Esophagus squamous epithelium (tissue), 4 donors: Measurements from ENCODE around the gene CCDC74A.
"Not testable (repeated sequence)": the region's sequence is repeated elsewhere in the genome, so short reads cannot be mapped to it uniquely, and the experiment has no call there.

ENCODE experiments used
- POLR2A ChIP-seq, 4 donors: fragments of 450-650 bp; IDR thresholded peaks; one replicate each; pipeline ENCODE4 v1.6.1; 2017; ENCODE audit warnings: antibody characterized with exemption in 4 of 4, mild to moderate bottlenecking in 4 of 4, moderate library complexity in 3 of 4
- TF ChIP-seq, protein P1 (sequence below), 6 experiments: fragments of 450-650 bp in 4 of 6; fragments of 200-600 bp in 2 of 6; sonication (generic) in 2 of 6; IDR thresholded peaks; one replicate each; pipeline ENCODE4 v1.5.1; 2016 to 2019; ENCODE audit warnings: antibody characterized with exemption in 6 of 6, mild to moderate bottlenecking in 4 of 6, moderate library complexity in 4 of 6

- TF ChIP-seq, protein P1, sequence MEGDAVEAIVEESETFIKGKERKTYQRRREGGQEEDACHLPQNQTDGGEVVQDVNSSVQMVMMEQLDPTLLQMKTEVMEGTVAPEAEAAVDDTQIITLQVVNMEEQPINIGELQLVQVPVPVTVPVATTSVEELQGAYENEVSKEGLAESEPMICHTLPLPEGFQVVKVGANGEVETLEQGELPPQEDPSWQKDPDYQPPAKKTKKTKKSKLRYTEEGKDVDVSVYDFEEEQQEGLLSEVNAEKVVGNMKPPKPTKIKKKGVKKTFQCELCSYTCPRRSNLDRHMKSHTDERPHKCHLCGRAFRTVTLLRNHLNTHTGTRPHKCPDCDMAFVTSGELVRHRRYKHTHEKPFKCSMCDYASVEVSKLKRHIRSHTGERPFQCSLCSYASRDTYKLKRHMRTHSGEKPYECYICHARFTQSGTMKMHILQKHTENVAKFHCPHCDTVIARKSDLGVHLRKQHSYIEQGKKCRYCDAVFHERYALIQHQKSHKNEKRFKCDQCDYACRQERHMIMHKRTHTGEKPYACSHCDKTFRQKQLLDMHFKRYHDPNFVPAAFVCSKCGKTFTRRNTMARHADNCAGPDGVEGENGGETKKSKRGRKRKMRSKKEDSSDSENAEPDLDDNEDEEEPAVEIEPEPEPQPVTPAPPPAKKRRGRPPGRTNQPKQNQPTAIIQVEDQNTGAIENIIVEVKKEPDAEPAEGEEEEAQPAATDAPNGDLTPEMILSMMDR (IDR thresholded peaks at IDR 0.05) = not testable (repeated sequence)
- TF ChIP-seq POLR2A (IDR thresholded peaks at IDR 0.05) = not testable (repeated sequence)
These were observed 29.2 kb upstream of the CCDC74A start for GRCh38 chr2:131498321-131498973.
